ENCODE results near the gene DISP3. TPM values are rescaled to one million over a fixed set of nuclear protein-coding genes. Genes with fewer than 3 reads are reported as not detected.

The DISP3 gene
- total and polyA plus RNA-seq, 2 of the 4 experiments (the other 2 are of a cell fraction): 0.05 TPM; not detected in 1

DNA sequence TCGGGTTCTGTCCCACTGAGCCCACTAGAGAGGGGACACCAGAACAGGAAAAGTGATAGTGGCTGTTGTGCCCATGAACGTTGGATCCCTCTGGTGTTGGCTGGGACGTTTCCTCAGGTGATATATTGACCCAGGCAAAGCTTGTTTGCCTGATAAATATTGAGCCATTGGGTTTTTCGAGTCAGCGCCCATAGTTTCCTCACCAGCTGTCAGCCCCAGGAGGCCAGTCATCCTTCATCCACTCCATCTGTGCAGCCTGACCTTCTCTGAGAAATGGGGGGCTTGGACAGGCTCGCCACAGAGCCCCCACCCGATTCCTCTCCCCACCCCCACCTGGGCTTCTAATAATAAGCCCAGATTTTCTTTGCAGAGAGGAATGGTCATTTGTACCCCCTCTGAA, 13.3 kb downstream of the DISP3 start:
- ATAC-seq (ENCODE audit: low read depth) (no peak), DNase-seq (no peak)
- H4K20me1 ChIP-seq (ENCODE audit: insufficient read depth, low read length): no peaks in the 10 kb centered on the region
- no peak overlapping the region for H3K4ac ChIP-seq (ENCODE audit: low read depth, low read length)
- no peak overlapping the region for H3K23ac ChIP-seq (ENCODE audit: low read depth, low read length)
- H4K8ac ChIP-seq (ENCODE audit: low read depth in 2 of 2, low read length in 2 of 2): no peak overlapping the region
- no peak overlapping the region for H3K4me2 ChIP-seq (ENCODE audit: low read depth, low read length)
- no peak overlapping the region for H2AK9ac ChIP-seq (replicated peaks; ENCODE audit: low read depth, low read length, poor library complexity)
- H3K56ac ChIP-seq (ENCODE audit: extremely low read depth, insufficient read depth, low read length): no peak overlapping the region
- H2BK120ac ChIP-seq (ENCODE audit: low read depth, low read length): no peak overlapping the region
- H3K9ac ChIP-seq (ENCODE audit: low read depth, low read length): no peak overlapping the region
- H4K5ac ChIP-seq (ENCODE audit: low read depth, low read length): no peak overlapping the region
- BruUV-seq (replicated peaks): no TSS peak
- H2BK20ac ChIP-seq (ENCODE audit: low read depth, low read length): no peak overlapping the region
- no peak overlapping the region for H3K14ac ChIP-seq (replicated peaks; ENCODE audit: low read depth, low read length)
- no peaks in the 10 kb centered on the region for H3K9me1 ChIP-seq (ENCODE audit: insufficient read depth, low read length)
- ChIA-PET POLR2A (ENCODE audit: unreplicated experiment) (no interaction called here), CTCF (no interaction called here)
- H3K79me1 ChIP-seq (ENCODE audit: low read depth in 1 of 2, low read length in 2 of 2): no peaks in the 10 kb centered on the region
- H3K36me3 ChIP-seq (ENCODE audit: control insufficient read depth, insufficient read depth, low read length): no peaks in the 10 kb centered on the region
- dilution Hi-C loops (cut with HindIII; ENCODE audit: low sequenced_read_pairs, unreplicated experiment) (no loop called here), intact Hi-C loops (cut with micrococcal nuclease) (no loop called here), in situ Hi-C loops (cut with MboI; ENCODE audit: low sequenced_read_pairs) (no loop called here)
- WGBS, 2 experiments (ENCODE audit: extremely low coverage in 2 of 2, insufficient read length in 1 of 2): 20% methylated on average over 1 of the region's 7 CpGs; no CpG with 5 or more reads in 1 of the 2 experiments
- no peak overlapping the region for H2AFZ ChIP-seq (replicated peaks; ENCODE audit: low read length, poor library complexity)
- no peaks in the 10 kb centered on the region for H3K9me3 ChIP-seq (ENCODE audit: control insufficient read depth, insufficient read depth, low read length)
- H4K91ac ChIP-seq (ENCODE audit: insufficient read depth, low read depth, low read length): no peak overlapping the region
- peaks cover 2% of the 10 kb centered on the region; the same call in 1 of the 2 replicates for H3K27me3 ChIP-seq (ENCODE audit: control insufficient read depth, insufficient read depth, low read length)
- no peaks in the 10 kb centered on the region for H3K4me1 ChIP-seq (ENCODE audit: control insufficient read depth, insufficient read depth, low read length)
- H2BK15ac ChIP-seq (ENCODE audit: low read depth, low read length): no peak overlapping the region
- H2AK5ac ChIP-seq (ENCODE audit: low read depth, low read length): no peak overlapping the region
- H3K27ac ChIP-seq (ENCODE audit: insufficient read depth, low read length): no peak overlapping the region
- TF ChIP-seq BHLHE40 (IDR thresholded peaks at IDR 0.05; ENCODE audit: low read depth, low read length) (no peak), CTCF (conservative IDR thresholded peaks at IDR 0.05; ENCODE audit: low read depth, low read length) (no peak), MAFK (IDR thresholded peaks at IDR 0.05; ENCODE audit: low read depth, low read length) (no peak), CEBPB (IDR thresholded peaks at IDR 0.05; ENCODE audit: low read depth, low read length) (no peak), MAZ (IDR thresholded peaks at IDR 0.05; ENCODE audit: borderline replicate concordance, low read depth, low read length) (no peak), RAD21 (IDR thresholded peaks at IDR 0.05; ENCODE audit: low read length) (no peak), SMC3 (IDR thresholded peaks at IDR 0.05; ENCODE audit: low read depth, low read length) (no peak), RFX5 (IDR thresholded peaks at IDR 0.05; ENCODE audit: low read depth, low read length) (no peak), RCOR1 (IDR thresholded peaks at IDR 0.05; ENCODE audit: insufficient replicate concordance, low read length) (no peak), FOS (IDR thresholded peaks at IDR 0.05; ENCODE audit: low read depth, low read length) (no peak), MXI1 (IDR thresholded peaks at IDR 0.05; ENCODE audit: borderline replicate concordance, low read depth, low read length) (no peak), NFE2L2 (IDR thresholded peaks at IDR 0.05; ENCODE audit: low read depth, low read length) (no peak), POLR2A (IDR thresholded peaks at IDR 0.05; ENCODE audit: low read depth, low read length) (no peak), CHD1 (IDR thresholded peaks at IDR 0.05; ENCODE audit: low read depth, low read length) (no peak)
- TF ChIP-seq, protein P1, sequence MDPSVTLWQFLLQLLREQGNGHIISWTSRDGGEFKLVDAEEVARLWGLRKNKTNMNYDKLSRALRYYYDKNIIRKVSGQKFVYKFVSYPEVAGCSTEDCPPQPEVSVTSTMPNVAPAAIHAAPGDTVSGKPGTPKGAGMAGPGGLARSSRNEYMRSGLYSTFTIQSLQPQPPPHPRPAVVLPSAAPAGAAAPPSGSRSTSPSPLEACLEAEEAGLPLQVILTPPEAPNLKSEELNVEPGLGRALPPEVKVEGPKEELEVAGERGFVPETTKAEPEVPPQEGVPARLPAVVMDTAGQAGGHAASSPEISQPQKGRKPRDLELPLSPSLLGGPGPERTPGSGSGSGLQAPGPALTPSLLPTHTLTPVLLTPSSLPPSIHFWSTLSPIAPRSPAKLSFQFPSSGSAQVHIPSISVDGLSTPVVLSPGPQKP (IDR thresholded peaks at IDR 0.05; ENCODE audit: borderline replicate concordance, low read depth, low read length): no peak
- TF ChIP-seq, protein P2, sequence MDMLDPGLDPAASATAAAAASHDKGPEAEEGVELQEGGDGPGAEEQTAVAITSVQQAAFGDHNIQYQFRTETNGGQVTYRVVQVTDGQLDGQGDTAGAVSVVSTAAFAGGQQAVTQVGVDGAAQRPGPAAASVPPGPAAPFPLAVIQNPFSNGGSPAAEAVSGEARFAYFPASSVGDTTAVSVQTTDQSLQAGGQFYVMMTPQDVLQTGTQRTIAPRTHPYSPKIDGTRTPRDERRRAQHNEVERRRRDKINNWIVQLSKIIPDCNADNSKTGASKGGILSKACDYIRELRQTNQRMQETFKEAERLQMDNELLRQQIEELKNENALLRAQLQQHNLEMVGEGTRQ (IDR thresholded peaks at IDR 0.05; ENCODE audit: low read depth, low read length): no peak
- no peak overlapping the region for H2BK5ac ChIP-seq (ENCODE audit: low read depth, low read length, poor library complexity, severe bottlenecking)
- H3K18ac ChIP-seq (ENCODE audit: low read depth, low read length): no peak overlapping the region
- no peak overlapping the region for H3K4me3 ChIP-seq (ENCODE audit: insufficient read depth, low read depth, low read length)

Data from IMR-90 (cell line).